H1 (cell line): ENCODE measurements around the gene HNF1B. TPM values are rescaled to one million over a fixed set of nuclear protein-coding genes. Genes with fewer than 3 reads are reported as not detected.

Source experiments
- CTCF ChIA-PET: fragments of 300-600 bp; sonication (Branson Sonifier 250); formaldehyde crosslinking; loops from one replicate; lab custom pipeline; 2021; ENCODE audit not compliant: partially characterized antibody; lab: Charles Lee
- POLR2A ChIA-PET: fragments of 300-600 bp; sonication (Branson Sonifier 250); formaldehyde crosslinking; loops from one replicate; lab custom pipeline; 2021; ENCODE audit warnings: inconsistent platforms; ENCODE audit not compliant: partially characterized antibody; lab: Charles Lee
- DNase-seq, 2 experiments: peaks; one replicate each; pipeline versions ENCODE4 v3.0.0 to v3.0.0-alpha.2; 2010 to 2022; ENCODE audit warnings: low spot score in 2 of 2, low read depth in 1 of 2, mixed read lengths in 1 of 2
- FAIRE-seq: peaks from 2 replicates; lab custom pipeline; 2011; peaks lifted over from hg19 to GRCh38; lab: Jason Lieb, UNC
- H2AFZ ChIP-seq: 2 replicates; pipeline ENCODE4 v1.8.1; 2012; ENCODE audit warnings: low read length, inconsistent platforms
- H2AK5ac ChIP-seq: 2 replicates; pipeline ENCODE4 v1.6.1; 2013; ENCODE audit warnings: low read depth, low read length
- H2BK120ac ChIP-seq: replicated peaks from 2 replicates; pipeline ENCODE3; 2013; ENCODE audit warnings: low read depth, low read length, inconsistent platforms
- H2BK12ac ChIP-seq: 2 replicates; pipeline ENCODE4 v1.6.1; 2013; ENCODE audit warnings: low read depth, low read length
- H2BK15ac ChIP-seq: 2 replicates; pipeline ENCODE4 v1.6.1; 2013; ENCODE audit warnings: low read length
- H2BK20ac ChIP-seq: 2 replicates; pipeline ENCODE4 v1.6.1; 2013; ENCODE audit warnings: low read length
- H2BK5ac ChIP-seq: 2 replicates; pipeline ENCODE4 v1.6.1; 2013; ENCODE audit warnings: low read depth, low read length
- H3K14ac ChIP-seq: 2 replicates; pipeline ENCODE4 v1.6.1; 2013; ENCODE audit warnings: inconsistent platforms; ENCODE audit not compliant: insufficient read length
- H3K18ac ChIP-seq: 2 replicates; pipeline ENCODE4 v1.6.1; 2013; ENCODE audit warnings: low read length; ENCODE audit errors: extremely low read depth
- H3K23ac ChIP-seq: 2 replicates; pipeline ENCODE4 v1.6.1; 2013; ENCODE audit warnings: inconsistent platforms; ENCODE audit not compliant: insufficient read length
- H3K23me2 ChIP-seq: 2 replicates; pipeline ENCODE4 v1.6.1; 2013; ENCODE audit warnings: low read depth, low read length
- H3K27ac ChIP-seq: 2 replicates; pipeline ENCODE4 v1.6.1; 2011; ENCODE audit warnings: low read depth, low read length, inconsistent platforms
- H3K27me3 ChIP-seq, 4 experiments: replicated peaks in 1 of 4; 1 replicate in 1 of 4; 2 replicates in 3 of 4; pipeline versions ENCODE4 v1.6.1 to v1.8.1; 2011 to 2013; ENCODE audit warnings: low read length in 3 of 4, mild to moderate bottlenecking in 3 of 4, inconsistent platforms in 2 of 4, mixed read lengths in 2 of 4, moderate library complexity in 1 of 4; ENCODE audit not compliant: control insufficient read depth in 3 of 4, insufficient read depth in 3 of 4; ENCODE audit errors: extremely low read depth in 1 of 4
- H3K36me3 ChIP-seq, 4 experiments: 2 replicates each; pipeline versions ENCODE4 v1.6.1 to v1.8.1; 2011 to 2013; ENCODE audit warnings: mild to moderate bottlenecking in 4 of 4, low read length in 3 of 4, moderate library complexity in 2 of 4, control low read depth in 1 of 4, inconsistent platforms in 1 of 4; ENCODE audit not compliant: insufficient read depth in 4 of 4, control insufficient read depth in 2 of 4
- H3K4ac ChIP-seq: replicated peaks from 2 replicates; pipeline ENCODE3; 2013; ENCODE audit warnings: low read length, low read depth, mixed read lengths, inconsistent platforms; ENCODE audit not compliant: insufficient read length
- H3K4me1 ChIP-seq, 4 experiments: replicated peaks in 1 of 4; 1 replicate in 1 of 4; 2 replicates in 3 of 4; pipeline versions ENCODE4 v1.6.1 to v1.8.1; 2011 to 2013; ENCODE audit warnings: low read length in 3 of 4, inconsistent platforms in 2 of 4, mixed read lengths in 1 of 4; ENCODE audit not compliant: insufficient read depth in 4 of 4, control insufficient read depth in 3 of 4
- H3K4me2 ChIP-seq, 2 experiments: 2 replicates each; pipeline versions ENCODE4 v1.6.1 to v1.8.1; 2011 to 2013; ENCODE audit warnings: low read depth in 2 of 2, low read length in 2 of 2, control low read depth in 1 of 2, inconsistent platforms in 1 of 2, mild to moderate bottlenecking in 1 of 2; ENCODE audit not compliant: insufficient read depth in 1 of 2
- H3K4me3 ChIP-seq, 4 experiments: fragments of 200-600, 300-600 bp in 1 of 4; sonication (generic), shearing (Covaris generic), sonication (Bioruptor Twin) in 1 of 4; 2 replicates each; pipeline versions ENCODE4 v1.5.1 to v1.8.1; 2011 to 2016; ENCODE audit warnings: low read length in 4 of 4, low read depth in 3 of 4, control low read depth in 2 of 4, inconsistent platforms in 2 of 4, mild to moderate bottlenecking in 2 of 4, mixed read lengths in 1 of 4, moderate library complexity in 1 of 4; ENCODE audit not compliant: insufficient read depth in 2 of 4; ENCODE audit errors: extremely low read depth in 1 of 4
- H3K56ac ChIP-seq: replicated peaks from 2 replicates; pipeline ENCODE3; 2013; ENCODE audit warnings: low read depth, mild to moderate bottlenecking, mixed read lengths, low read length, inconsistent platforms; ENCODE audit not compliant: insufficient read length
- H3K79me1 ChIP-seq: 2 replicates; pipeline ENCODE4 v1.6.1; 2013; ENCODE audit warnings: low read depth, low read length, control low read depth
- H3K79me2 ChIP-seq, 2 experiments: 2 replicates each; pipeline versions ENCODE4 v1.6.1 to v1.8.1; 2012 to 2013; ENCODE audit warnings: low read length in 2 of 2, mild to moderate bottlenecking in 2 of 2, inconsistent platforms in 1 of 2; ENCODE audit not compliant: insufficient read depth in 2 of 2, control insufficient read depth in 1 of 2
- H3K9ac ChIP-seq, 4 experiments: replicated peaks in 1 of 4; 1 replicate in 1 of 4; 2 replicates in 3 of 4; pipeline versions ENCODE4 v1.6.1 to v1.8.1; 2011 to 2013; ENCODE audit warnings: low read depth in 3 of 4, low read length in 3 of 4, control low read depth in 2 of 4, mild to moderate bottlenecking in 2 of 4, moderate library complexity in 2 of 4, inconsistent platforms in 1 of 4; ENCODE audit errors: extremely low read depth in 1 of 4
- H3K9me3 ChIP-seq, 2 experiments: 2 replicates each; pipeline versions ENCODE4 v1.6.1 to v1.8.1; 2012 to 2013; ENCODE audit warnings: mild to moderate bottlenecking in 2 of 2, moderate library complexity in 2 of 2, control low read depth in 1 of 2, inconsistent platforms in 1 of 2, low read depth in 1 of 2, low read length in 1 of 2, mixed read lengths in 1 of 2; ENCODE audit not compliant: insufficient read depth in 2 of 2
- H4K20me1 ChIP-seq, 2 experiments: replicated peaks in 1 of 2; 2 replicates each; pipeline versions ENCODE3 to v1.8.1; 2011 to 2013; ENCODE audit warnings: inconsistent platforms in 2 of 2, low read length in 2 of 2, mild to moderate bottlenecking in 1 of 2; ENCODE audit not compliant: insufficient read depth in 2 of 2, control insufficient read depth in 1 of 2
- H4K5ac ChIP-seq: 2 replicates; pipeline ENCODE4 v1.6.1; 2013; ENCODE audit warnings: low read length, low read depth, mixed read lengths, inconsistent platforms; ENCODE audit not compliant: insufficient read length
- H4K8ac ChIP-seq: 2 replicates; pipeline ENCODE4 v1.8.0; 2013; ENCODE audit warnings: mild to moderate bottlenecking, moderate library complexity, low read length, inconsistent platforms; ENCODE audit not compliant: insufficient read depth; ENCODE audit errors: extremely low read depth
- H4K91ac ChIP-seq: replicated peaks from 2 replicates; pipeline ENCODE3; 2013; ENCODE audit warnings: low read length, mixed read lengths, inconsistent platforms; ENCODE audit not compliant: insufficient read length
- ATF2 ChIP-seq: IDR thresholded peaks from 2 replicates; pipeline ENCODE4 v1.6.1; 2012; ENCODE audit warnings: low read length, inconsistent platforms
- CHD1 ChIP-seq: IDR thresholded peaks from 2 replicates; pipeline ENCODE4 v1.6.1; 2012; ENCODE audit warnings: low read depth, low read length, improper control_type of control experiment
- EGR1 ChIP-seq: IDR thresholded peaks from 2 replicates; pipeline ENCODE4 v1.6.1; 2011; ENCODE audit warnings: low read depth, low read length, borderline replicate concordance
- EZH2 ChIP-seq: fragments of 200-600 bp; sonication (generic); IDR thresholded peaks from 2 replicates; pipeline ENCODE4 v1.7.1; 2012; ENCODE audit warnings: low read depth, mild to moderate bottlenecking, moderate library complexity, low read length, inconsistent platforms; ENCODE audit not compliant: severe bottlenecking
- FOSL1 ChIP-seq: IDR thresholded peaks from 2 replicates; pipeline ENCODE4 v1.6.1; 2011; ENCODE audit warnings: mild to moderate bottlenecking, low read depth, low read length, moderate library complexity; ENCODE audit not compliant: insufficient read depth
- MAX ChIP-seq: IDR thresholded peaks from 2 replicates; pipeline ENCODE4 v1.6.1; 2012; ENCODE audit warnings: inconsistent platforms
- POLR2A ChIP-seq, 2 experiments: IDR thresholded peaks; 1 replicate in 1 of 2; 2 replicates in 1 of 2; pipeline ENCODE4 v1.6.1; 2011; ENCODE audit warnings: low read depth in 2 of 2, low read length in 2 of 2, mild to moderate bottlenecking in 2 of 2; ENCODE audit errors: control extremely low read depth in 1 of 2
- POU5F1 ChIP-seq: IDR thresholded peaks from 2 replicates; pipeline ENCODE4 v1.6.1; 2011; ENCODE audit warnings: low read depth, mild to moderate bottlenecking, low read length, moderate library complexity
- SIRT6 ChIP-seq: IDR thresholded peaks from one replicate; pipeline ENCODE4 v1.7.1; 2012; ENCODE audit warnings: low read length, inconsistent platforms
- TAF1 ChIP-seq: IDR thresholded peaks from 2 replicates; pipeline ENCODE4 v1.6.1; 2011; ENCODE audit warnings: mild to moderate bottlenecking, low read depth, low read length
- USF2 ChIP-seq: IDR thresholded peaks from 2 replicates; pipeline ENCODE4 v1.6.1; 2011; ENCODE audit warnings: low read length, improper control_type of control experiment
- WGBS, 2 experiments: shearing (Covaris generic) in 1 of 2; methylation state at CpG; one replicate each; pipeline versions ENCODE4 v1.1.6 to v1.1.7; 2013 to 2015; ENCODE audit warnings: low lambda C conversion rate in 2 of 2, mixed read lengths in 2 of 2, inconsistent platforms in 1 of 2, low coverage in 1 of 2, missing lambda C conversion rate in 1 of 2; ENCODE audit not compliant: insufficient replicate concordance in 2 of 2, insufficient coverage in 1 of 2, insufficient read length in 1 of 2; ENCODE audit errors: extremely low coverage in 1 of 2, missing lambda C conversion rate in 1 of 2; 5-methylcytosine and 5-hydroxymethylcytosine counted together
- polyA plus RNA-seq, 7 experiments: library from polyadenylated mRNA; depleted of rRNA in 3 of 7; stranded (reverse) in 5 of 7; unstranded in 2 of 7; fragments of >200 nt in 5 of 7; fragments of 200-250 nt in 2 of 7; gene quantifications; 1 replicate in 5 of 7; 2 replicates in 1 of 7; 4 replicates in 1 of 7; pipeline versions ENCODE4 v1.2.1 to v1.2.3, GENCODE V29; 2011 to 2013; ENCODE audit warnings: missing spikeins in 2 of 7, mixed read lengths in 2 of 7
- total RNA-seq: library from RNA; stranded (reverse); fragmentation: NEBNext Ultra II Directional; extraction: Animal tissue kit (Norgen Biotek cat#: 25700); gene quantifications from 2 replicates; pipeline ENCODE4 v1.2.1, GENCODE V29; 2021

HNF1B gene
- total and polyA plus RNA-seq, 2 of the 8 experiments (the other 6 are each of a cell fraction or from before 2014, with no cell fraction given), result 0.13 to 0.30 TPM

- Histone ChIP-seq H4K8ac (no peak overlapping the region), H4K5ac (no peak overlapping the region), H2AFZ (no peak overlapping the region), H4K20me1 (no peaks in the 10 kb centered on the region), H3K23ac (no peak overlapping the region), H3K27ac (no peak overlapping the region), H3K79me1 (no peaks in the 10 kb centered on the region), H3K4me2 (no peak overlapping the region), H2BK5ac (no peak overlapping the region), H3K4me1 (no peaks in the 10 kb centered on the region), H2BK12ac (no peak overlapping the region), H2BK120ac (no peak overlapping the region), H3K23me2 (no peaks in the 10 kb centered on the region; the same call in 1 of the 2 replicates), H3K4me3 (no peak overlapping the region), H3K4ac (no peak overlapping the region), H3K56ac (no peak overlapping the region), H2BK15ac (no peak overlapping the region), H3K18ac (no peak overlapping the region), H2BK20ac (no peak overlapping the region), H3K14ac (no peak overlapping the region), H2AK5ac (no peak overlapping the region), H3K36me3 (no peaks in the 10 kb centered on the region), H3K9ac (no peak overlapping the region), H3K9me3 (peaks cover 11 to 15% of the 10 kb centered on the region in 2 experiments; a peak in 3 of 4 replicates), H3K79me2 (no peaks in the 10 kb centered on the region), H3K27me3 (no peaks in the 10 kb centered on the region; a peak in 1 of 7 replicates), H4K91ac (no peak overlapping the region)
- POLR2A ChIA-PET, result no interaction called here
- no peak for TF ChIP-seq POLR2A (IDR thresholded peaks at IDR 0.05; ENCODE audit: control extremely low read depth in 1 of 2, low read depth in 2 of 2, low read length in 2 of 2)
- no peak for TF ChIP-seq ATF2
- no peak for TF ChIP-seq SIRT6
- TF ChIP-seq EZH2, result no peak
- TF ChIP-seq TAF1, result no peak
- no peak for TF ChIP-seq EGR1
- no peak for TF ChIP-seq POU5F1
- no peak for TF ChIP-seq MAX
- no peak for TF ChIP-seq USF2
- no peak for TF ChIP-seq CHD1
- no peak for TF ChIP-seq FOSL1
- FAIRE-seq (no peak), DNase-seq (no peak)
- 87% methylated on average over 8 of the region's 8 CpGs; no CpG with 5 or more reads in 1 of the 2 experiments for WGBS, 2 experiments
- CTCF ChIA-PET, result no interaction called here
These were observed 47.5 kb downstream of the HNF1B start for GRCh38 chr17:37697381-37697780.
